Measurements from ENCODE around the gene PRRX1.

PRRX1 gene

GRCh38 chr1:170776252-170776651 is 112.3 kb downstream of the PRRX1 start:
- DNase-seq, result no peak

GRCh38 chr1:170776777-170777176 is 112.8 kb downstream of the PRRX1 start:
- DNase-seq, result no peak
